Nephron (organoid): ENCODE results near the gene F12.

ENCODE experiments used
- H3K27ac Mint-ChIP-seq, 3 experiments: 2 replicates each; pipeline ENCODE4 v1.8.0; 2020; ENCODE audit warnings: mixed read lengths in 3 of 3, mild to moderate bottlenecking in 2 of 3, moderate library complexity in 1 of 3
- H3K27me3 Mint-ChIP-seq: 2 replicates; pipeline ENCODE4 v1.8.0; 2021; ENCODE audit warnings: low read depth, mild to moderate bottlenecking, moderate library complexity, mixed read lengths
- H3K36me3 Mint-ChIP-seq: 2 replicates; pipeline ENCODE4 v1.8.0; 2020; ENCODE audit warnings: low read depth, mixed read lengths
- H3K4me1 Mint-ChIP-seq: 2 replicates; pipeline ENCODE4 v1.8.0; 2020; ENCODE audit warnings: mixed read lengths
- H3K4me3 Mint-ChIP-seq, 3 experiments: 2 replicates each; pipeline ENCODE4 v1.8.0; 2020; ENCODE audit warnings: mild to moderate bottlenecking in 3 of 3, mixed read lengths in 3 of 3, moderate library complexity in 2 of 3
- H3K9me3 Mint-ChIP-seq: 2 replicates; pipeline ENCODE4 v1.8.0; 2020; ENCODE audit warnings: mixed read lengths
- TF ChIP-seq, protein P1 (sequence below), 3 experiments: fragments of 200-600 bp; sonication (generic); IDR thresholded peaks; one replicate each; pipeline ENCODE4 v1.5.0; 2021; ENCODE audit warnings: antibody characterized with exemption in 3 of 3; ENCODE audit not compliant: unreplicated experiment in 3 of 3

The F12 gene

DNA sequence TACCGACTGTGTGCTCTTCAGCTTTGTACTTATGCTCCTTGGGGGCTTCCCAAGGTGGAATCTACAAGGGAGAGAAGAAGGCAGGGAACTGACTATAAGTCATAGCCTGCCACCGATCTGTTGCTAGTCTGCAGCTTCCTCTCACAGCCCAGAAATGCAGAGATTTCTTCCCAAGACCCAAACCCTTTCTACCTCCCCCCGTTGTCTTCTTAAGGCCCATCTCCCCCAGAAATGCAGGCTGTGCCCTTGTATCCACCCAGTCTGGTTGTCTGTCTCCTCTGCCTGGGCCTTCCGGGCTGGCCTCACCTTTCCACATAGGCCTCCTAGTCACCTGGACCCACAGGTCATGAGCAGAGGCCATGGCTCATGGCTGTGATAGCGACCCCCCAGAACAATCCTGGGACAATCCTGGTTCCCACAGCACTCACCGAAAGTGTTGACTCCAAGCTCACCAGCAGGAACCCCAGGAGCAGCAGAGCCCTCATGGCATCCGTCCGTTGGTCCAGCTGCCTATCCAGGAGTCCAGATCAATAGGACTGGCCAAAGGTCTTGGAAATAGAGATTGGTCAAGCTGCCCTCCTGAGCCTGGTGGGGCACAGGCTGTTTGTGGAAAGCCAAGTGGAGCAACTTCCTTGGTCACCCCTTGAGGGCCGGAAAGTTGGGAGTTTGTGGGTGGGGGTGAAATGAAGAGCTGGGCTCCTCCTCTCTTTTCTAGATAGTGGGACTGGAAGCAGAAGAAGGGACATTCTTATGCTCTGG is at the start of gene F12:
F12 (minus strand) TSS at position 522 of the 759 bp plus-strand sequence; CDS start at position 485, 37 bp downstream.
- peaks cover 4% of the 10 kb centered on the region for H3K4me1 Mint-ChIP-seq
- H3K27me3 Mint-ChIP-seq: peaks cover 51% of the 10 kb centered on the region
- TF ChIP-seq, protein P1, sequence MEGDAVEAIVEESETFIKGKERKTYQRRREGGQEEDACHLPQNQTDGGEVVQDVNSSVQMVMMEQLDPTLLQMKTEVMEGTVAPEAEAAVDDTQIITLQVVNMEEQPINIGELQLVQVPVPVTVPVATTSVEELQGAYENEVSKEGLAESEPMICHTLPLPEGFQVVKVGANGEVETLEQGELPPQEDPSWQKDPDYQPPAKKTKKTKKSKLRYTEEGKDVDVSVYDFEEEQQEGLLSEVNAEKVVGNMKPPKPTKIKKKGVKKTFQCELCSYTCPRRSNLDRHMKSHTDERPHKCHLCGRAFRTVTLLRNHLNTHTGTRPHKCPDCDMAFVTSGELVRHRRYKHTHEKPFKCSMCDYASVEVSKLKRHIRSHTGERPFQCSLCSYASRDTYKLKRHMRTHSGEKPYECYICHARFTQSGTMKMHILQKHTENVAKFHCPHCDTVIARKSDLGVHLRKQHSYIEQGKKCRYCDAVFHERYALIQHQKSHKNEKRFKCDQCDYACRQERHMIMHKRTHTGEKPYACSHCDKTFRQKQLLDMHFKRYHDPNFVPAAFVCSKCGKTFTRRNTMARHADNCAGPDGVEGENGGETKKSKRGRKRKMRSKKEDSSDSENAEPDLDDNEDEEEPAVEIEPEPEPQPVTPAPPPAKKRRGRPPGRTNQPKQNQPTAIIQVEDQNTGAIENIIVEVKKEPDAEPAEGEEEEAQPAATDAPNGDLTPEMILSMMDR (IDR thresholded peaks at IDR 0.05; ENCODE audit: unreplicated experiment in 3 of 3): no peak
- H3K27ac Mint-ChIP-seq: no peak within 1 kb of the TSS
- H3K4me3 Mint-ChIP-seq: no peak within 1 kb of the TSS
- no peaks in the 10 kb centered on the region for H3K9me3 Mint-ChIP-seq
- no peaks in the 10 kb centered on the region for H3K36me3 Mint-ChIP-seq

DNA sequence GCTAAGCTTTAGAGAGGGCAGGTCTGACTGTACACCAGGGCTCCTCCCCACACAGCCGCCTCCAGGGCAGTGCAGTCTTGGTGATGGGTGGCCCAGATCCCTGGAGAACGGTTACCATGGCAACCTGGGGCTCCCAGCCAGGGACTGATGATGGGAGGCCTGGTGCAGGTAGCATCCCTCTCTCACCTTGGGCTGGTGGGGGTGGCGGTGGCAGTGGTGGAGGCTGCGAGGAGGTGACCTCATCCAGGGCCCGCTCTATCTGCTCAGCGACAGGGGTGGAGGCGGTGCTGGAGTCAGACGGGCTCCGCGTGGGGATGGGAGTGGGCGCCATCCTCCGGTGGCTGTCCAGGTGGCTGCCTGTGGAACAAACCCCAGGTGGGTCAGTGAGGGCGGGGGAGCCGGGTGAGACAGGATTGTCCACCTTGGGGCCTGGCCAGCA is 49.6 kb upstream of the F12 start:
- peaks cover 22% of the 10 kb centered on the region for H3K4me1 Mint-ChIP-seq
- no peaks in the 10 kb centered on the region for H3K27me3 Mint-ChIP-seq
- H3K27ac Mint-ChIP-seq: no peak overlapping the region
- H3K4me3 Mint-ChIP-seq: no peak overlapping the region
- H3K9me3 Mint-ChIP-seq: no peaks in the 10 kb centered on the region
- H3K36me3 Mint-ChIP-seq: peaks cover 49% of the 10 kb centered on the region
- TF ChIP-seq, protein P1 (IDR thresholded peaks at IDR 0.05; ENCODE audit: unreplicated experiment in 3 of 3): no peak

DNA sequence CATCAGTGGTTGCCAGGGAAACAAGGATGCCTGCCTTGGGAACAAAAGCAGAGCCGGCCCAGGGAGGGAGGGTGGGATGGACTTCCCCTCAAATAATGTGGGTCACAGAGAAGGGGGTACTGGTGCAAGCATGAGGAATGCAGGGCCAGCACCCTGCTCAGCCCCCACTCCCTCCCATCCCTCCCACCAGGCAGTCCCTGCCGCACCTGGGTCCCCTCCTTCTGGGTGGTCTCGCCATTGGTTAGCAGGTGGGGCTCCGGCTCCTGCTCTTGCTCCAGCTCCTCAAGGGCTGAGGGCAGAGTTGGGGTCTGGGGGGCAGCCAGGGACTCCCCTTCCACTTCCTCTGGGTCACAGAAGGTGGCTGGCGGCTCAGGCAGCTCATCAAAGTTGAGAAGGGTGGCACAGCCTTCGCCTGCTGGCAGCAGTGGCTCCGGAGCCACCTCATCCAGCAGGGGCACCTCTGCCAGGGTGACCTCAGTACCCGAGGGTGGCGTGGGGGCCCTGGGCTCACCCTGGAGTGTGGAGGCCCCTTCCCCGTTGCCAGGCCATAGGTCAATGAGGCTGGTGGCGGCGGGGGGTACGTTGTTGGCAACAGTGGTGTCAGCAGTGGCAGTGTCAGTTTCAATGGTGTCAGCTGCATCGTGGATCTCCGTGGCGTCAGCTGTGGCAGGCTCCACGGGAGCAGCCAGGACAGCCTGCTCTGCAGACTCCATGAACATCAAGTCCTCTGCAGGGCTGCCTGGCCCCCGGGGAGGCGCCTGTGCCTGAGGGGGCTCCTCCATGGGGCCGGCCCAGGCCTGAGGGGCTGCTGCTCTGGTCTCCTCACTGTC is 48.7 kb upstream of the F12 start:
- Mint-ChIP-seq H3K27me3 (no peaks in the 10 kb centered on the region), H3K36me3 (peaks cover 41% of the 10 kb centered on the region), H3K27ac (peak overlapping the region; percentile 82 to 88 (median 82)), H3K4me1 (peaks cover 22% of the 10 kb centered on the region), H3K4me3 (peak overlapping the region; percentile 63 to 82 (median 75)), H3K9me3 (no peaks in the 10 kb centered on the region)
- TF ChIP-seq, protein P1 (IDR thresholded peaks at IDR 0.05; ENCODE audit: unreplicated experiment in 3 of 3): peak in 1 of 3 experiments; percentile 2

DNA sequence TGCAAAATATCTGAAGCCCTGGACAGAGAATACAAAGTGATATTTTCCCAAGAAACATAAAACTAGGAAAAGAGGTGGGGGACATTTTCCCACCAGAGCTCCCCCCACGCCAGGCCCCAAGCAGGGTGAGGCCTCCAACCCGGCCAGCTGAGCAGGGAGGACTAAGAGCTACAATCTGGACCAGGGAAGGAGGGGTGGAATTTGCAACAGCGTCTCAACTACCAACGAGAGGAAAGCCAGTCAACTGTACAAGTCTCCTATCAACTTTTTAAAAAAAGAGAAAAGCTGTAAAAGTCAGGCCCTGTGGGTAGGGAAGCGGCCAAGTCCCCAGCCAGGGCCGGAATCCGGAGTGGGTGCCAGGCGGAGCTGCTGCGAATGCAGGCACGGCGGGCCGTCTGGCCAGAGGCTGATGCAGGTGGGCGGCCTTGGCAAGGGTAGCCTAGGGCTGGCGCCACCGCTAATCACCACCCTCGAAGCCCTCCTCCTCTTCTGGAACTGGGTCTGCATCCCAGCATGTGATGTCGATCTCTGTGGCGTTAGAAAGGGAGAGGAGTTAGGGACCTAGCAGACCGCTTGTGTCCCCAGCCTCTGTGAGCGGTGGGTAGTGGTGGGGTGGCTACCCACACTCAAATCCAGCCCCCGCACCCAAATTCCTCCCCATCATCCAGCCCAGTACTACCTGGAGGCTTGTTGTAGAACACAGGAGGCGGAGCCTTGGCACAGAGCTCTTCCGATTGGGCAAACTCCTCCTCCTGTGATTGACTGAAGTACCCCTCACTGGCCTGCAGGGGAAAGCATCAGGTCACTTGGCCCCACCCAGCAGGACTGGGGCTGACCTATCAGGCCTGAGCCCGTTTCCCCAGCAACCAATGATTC is 47.9 kb upstream of the F12 start:
- H3K27me3 Mint-ChIP-seq: peaks cover 2% of the 10 kb centered on the region
- H3K4me3 Mint-ChIP-seq: peak overlapping the region; percentile 63 to 82 (median 75)
- peak overlapping the region; percentile 82 to 88 (median 82) for H3K27ac Mint-ChIP-seq
- H3K4me1 Mint-ChIP-seq: peaks cover 22% of the 10 kb centered on the region
- peaks cover 34% of the 10 kb centered on the region for H3K36me3 Mint-ChIP-seq
- no peaks in the 10 kb centered on the region for H3K9me3 Mint-ChIP-seq
- TF ChIP-seq, protein P1 (IDR thresholded peaks at IDR 0.05; ENCODE audit: unreplicated experiment in 3 of 3): peak; percentile 62 to 65 (median 63)

DNA sequence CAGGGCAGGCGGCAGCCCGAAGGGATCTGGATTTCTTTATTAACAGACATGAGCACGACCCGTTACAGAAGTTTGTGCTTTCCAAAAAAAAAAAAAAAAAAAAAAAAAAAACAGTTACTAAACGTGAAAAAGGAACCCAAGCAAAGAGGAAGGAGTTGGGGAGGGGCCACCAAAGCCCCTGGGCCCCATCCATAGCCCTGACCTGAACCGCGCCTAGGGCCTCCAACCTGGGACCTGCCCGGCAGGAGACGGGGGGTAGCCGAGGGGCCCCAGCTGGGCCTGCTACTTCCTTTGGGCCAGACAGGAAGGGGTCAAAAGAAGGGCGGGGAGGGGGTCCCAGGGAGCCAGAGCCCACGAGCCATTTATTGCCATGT is 47.2 kb upstream of the F12 start:
- no peaks in the 10 kb centered on the region for H3K9me3 Mint-ChIP-seq

More for the DNA sequence above, 47.2 kb upstream of the F12 start:
- Mint-ChIP-seq H3K36me3 (peaks cover 28% of the 10 kb centered on the region), H3K4me1 (peaks cover 20% of the 10 kb centered on the region), H3K27me3 (peaks cover 5% of the 10 kb centered on the region), H3K27ac (peak overlapping the region; percentile 79 to 91 (median 88)), H3K4me3 (peak overlapping the region; percentile 81 to 89 (median 88))
- TF ChIP-seq, protein P1 (IDR thresholded peaks at IDR 0.05; ENCODE audit: unreplicated experiment in 3 of 3): no peak
